ENCODE measurements around the gene ARSG.
"Not testable (repeated sequence)": the region's sequence is repeated elsewhere in the genome, so short reads cannot be mapped to it uniquely, and the experiment has no call there.

ARSG gene

GRCh38 chr17:68399638-68400403 lies 108.5 kb downstream of the ARSG start:
- DNase-seq = no peak

- no peak for DNase-seq
Observed at GRCh38 chr17:68400404-68400735, 109.1 kb downstream of the ARSG start.

- no peak for DNase-seq
Observed at GRCh38 chr17:68401288-68401687, 110.0 kb downstream of the ARSG start.

- DNase-seq = no peak
Observed at GRCh38 chr17:68403122-68403521, 111.8 kb downstream of the ARSG start.

- DNase-seq = not testable (repeated sequence)
Observed at GRCh38 chr17:68403837-68404236, 112.5 kb downstream of the ARSG start.

GRCh38 chr17:68407656-68408055 lies 116.4 kb downstream of the ARSG start:
- not testable (repeated sequence) for DNase-seq

GRCh38 chr17:68413597-68414560 lies 122.6 kb downstream of the ARSG start:
- DNase-seq = peak; percentile 71 to 79

GRCh38 chr17:68414901-68415300 lies 123.6 kb downstream of the ARSG start:
- peak in 1 of 2 donors; percentile 49 for DNase-seq

GRCh38 chr17:68417317-68417716 lies 126.0 kb downstream of the ARSG start:
- DNase-seq = no peak

GRCh38 chr17:68418876-68419275 lies 127.6 kb downstream of the ARSG start:
- no peak for DNase-seq

- DNase-seq = no peak
Observed at GRCh38 chr17:68420065-68420464, 128.8 kb downstream of the ARSG start.

GRCh38 chr17:68421486-68421885 lies 130.2 kb downstream of the ARSG start:
- DNase-seq = no peak

- no peak for DNase-seq
Observed at GRCh38 chr17:68422821-68423220, 131.5 kb downstream of the ARSG start.

- DNase-seq = no peak
Observed at GRCh38 chr17:68423251-68423650, 132.0 kb downstream of the ARSG start.

GRCh38 chr17:68424203-68424602 lies 132.9 kb downstream of the ARSG start:
- no peak for DNase-seq

GRCh38 chr17:68424861-68425260 lies 133.6 kb downstream of the ARSG start:
- no peak for DNase-seq

GRCh38 chr17:68425979-68426378 lies 134.7 kb downstream of the ARSG start:
- DNase-seq = no peak

- DNase-seq = no peak
Observed at GRCh38 chr17:68427575-68427974, 136.3 kb downstream of the ARSG start.

- DNase-seq = no peak
Observed at GRCh38 chr17:68428498-68429172, 137.3 kb downstream of the ARSG start.

- DNase-seq = no peak
Observed at GRCh38 chr17:68429881-68430280, 138.6 kb downstream of the ARSG start.

GRCh38 chr17:68431045-68431608 lies 139.8 kb downstream of the ARSG start:
- no peak for DNase-seq

GRCh38 chr17:68431661-68432071 lies 140.4 kb downstream of the ARSG start:
- DNase-seq = peak; percentile 24 to 67
